ENCODE data around the gene FUS. TPM values are rescaled to one million over a fixed set of nuclear protein-coding genes. Genes with fewer than 3 reads are reported as not detected.
"Not testable (repeated sequence)": the region's sequence is repeated elsewhere in the genome, so short reads cannot be mapped to it uniquely, and the experiment has no call there.

The FUS gene
- total RNA-seq, 1 experiment from 2014 or later: 61.7 TPM

GRCh38 chr16:31200111-31200510 lies 20.2 kb downstream of the FUS start:
- peaks cover 18% of the 10 kb centered on the region; the same call in 1 of the 2 replicates for H4K20me1 ChIP-seq (ENCODE audit: insufficient read depth, low read depth, low read length)
- H3K27me3 ChIP-seq (ENCODE audit: low read length); H3K9ac ChIP-seq (ENCODE audit: low read length); H3K79me2 ChIP-seq (ENCODE audit: low read length); DNase-seq; H2AFZ ChIP-seq (ENCODE audit: low read length); H3K4me3 ChIP-seq (ENCODE audit: low read length); H3K9me2 ChIP-seq (replicated peaks; ENCODE audit: insufficient read depth, low read length); H3K4me2 ChIP-seq (ENCODE audit: low read depth, low read length, poor library complexity, severe bottlenecking); H3K27ac ChIP-seq (ENCODE audit: low read length); H3K36me3 ChIP-seq (ENCODE audit: insufficient read depth, low read length); H3K9me3 ChIP-seq (ENCODE audit: low read length): not testable (repeated sequence)
- H3K4me1 ChIP-seq (ENCODE audit: low read length): peaks cover 28% of the 10 kb centered on the region

- Histone ChIP-seq H3K4me3 (ENCODE audit: low read length) (peak overlapping the region; percentile 72), H3K27ac (ENCODE audit: low read length) (no peak overlapping the region), H4K20me1 (ENCODE audit: insufficient read depth, low read depth, low read length) (peaks cover 15% of the 10 kb centered on the region; the same call in 1 of the 2 replicates), H3K36me3 (ENCODE audit: insufficient read depth, low read length) (no peaks in the 10 kb centered on the region), H3K79me2 (ENCODE audit: low read length) (no peaks in the 10 kb centered on the region), H3K9me2 (replicated peaks; ENCODE audit: insufficient read depth, low read length) (no peaks in the 10 kb centered on the region), H3K4me2 (ENCODE audit: low read depth, low read length, poor library complexity, severe bottlenecking) (peak overlapping the region; percentile 88), H3K27me3 (ENCODE audit: low read length) (no peaks in the 10 kb centered on the region), H2AFZ (ENCODE audit: low read length) (no peak overlapping the region), H3K9me3 (ENCODE audit: low read length) (no peaks in the 10 kb centered on the region), H3K4me1 (ENCODE audit: low read length) (peaks cover 28% of the 10 kb centered on the region), H3K9ac (ENCODE audit: low read length) (peak overlapping the region; percentile 91)
- peak; percentile 77 for DNase-seq
Measured at GRCh38 chr16:31200821-31201568, 21.1 kb downstream of the FUS start.

GRCh38 chr16:31201582-31202413 lies 21.9 kb downstream of the FUS start:
- Histone ChIP-seq H2AFZ (ENCODE audit: low read length) (peak overlapping the region; percentile 93; the same call in 1 of the 2 replicates), H3K27ac (ENCODE audit: low read length) (no peak overlapping the region), H3K9me2 (replicated peaks; ENCODE audit: insufficient read depth, low read length) (no peaks in the 10 kb centered on the region), H3K36me3 (ENCODE audit: insufficient read depth, low read length) (no peaks in the 10 kb centered on the region), H3K4me2 (ENCODE audit: low read depth, low read length, poor library complexity, severe bottlenecking) (peak overlapping the region; percentile 88), H3K27me3 (ENCODE audit: low read length) (no peaks in the 10 kb centered on the region), H3K4me3 (ENCODE audit: low read length) (peak overlapping the region; percentile 72), H3K9me3 (ENCODE audit: low read length) (no peaks in the 10 kb centered on the region), H4K20me1 (ENCODE audit: insufficient read depth, low read depth, low read length) (peaks cover 15% of the 10 kb centered on the region; the same call in 1 of the 2 replicates), H3K9ac (ENCODE audit: low read length) (peak overlapping the region; percentile 91), H3K79me2 (ENCODE audit: low read length) (no peaks in the 10 kb centered on the region), H3K4me1 (ENCODE audit: low read length) (peaks cover 28% of the 10 kb centered on the region)
- peak; percentile 86 for DNase-seq

GRCh38 chr16:31202414-31203375 lies 22.8 kb downstream of the FUS start, which contains the start of gene PYCARD:
PYCARD (minus strand) TSS chr16:31202760; CDS start chr16:31202690, 70 bp downstream.
- Histone ChIP-seq H3K27ac (ENCODE audit: low read length) (no peak within 1 kb of the TSS), H3K4me2 (ENCODE audit: low read depth, low read length, poor library complexity, severe bottlenecking) (peak within 1 kb of the TSS; percentile 88), H3K9ac (ENCODE audit: low read length) (peak within 1 kb of the TSS; percentile 91), H3K4me3 (ENCODE audit: low read length) (peak within 1 kb of the TSS; percentile 72), H3K79me2 (ENCODE audit: low read length) (no peaks in the 10 kb centered on the region), H3K36me3 (ENCODE audit: insufficient read depth, low read length) (no peaks in the 10 kb centered on the region), H3K27me3 (ENCODE audit: low read length) (no peaks in the 10 kb centered on the region), H3K9me2 (replicated peaks; ENCODE audit: insufficient read depth, low read length) (no peaks in the 10 kb centered on the region), H4K20me1 (ENCODE audit: insufficient read depth, low read depth, low read length) (peaks cover 15% of the 10 kb centered on the region; the same call in 1 of the 2 replicates), H3K9me3 (ENCODE audit: low read length) (no peaks in the 10 kb centered on the region), H3K4me1 (ENCODE audit: low read length) (peaks cover 28% of the 10 kb centered on the region), H2AFZ (ENCODE audit: low read length) (peak within 1 kb of the TSS; percentile 93; the same call in 1 of the 2 replicates)
- DNase-seq: peak; percentile 71

GRCh38 chr16:31204871-31205666 lies 25.1 kb downstream of the FUS start:
- H3K4me3 ChIP-seq (ENCODE audit: low read length): no peak overlapping the region
- no peaks in the 10 kb centered on the region for H3K27me3 ChIP-seq (ENCODE audit: low read length)
- no peak overlapping the region for H2AFZ ChIP-seq (ENCODE audit: low read length)
- no peak overlapping the region for H3K9ac ChIP-seq (ENCODE audit: low read length)
- H3K4me2 ChIP-seq (ENCODE audit: low read depth, low read length, poor library complexity, severe bottlenecking): no peak overlapping the region
- no peak for DNase-seq
- no peaks in the 10 kb centered on the region for H3K36me3 ChIP-seq (ENCODE audit: insufficient read depth, low read length)
- H3K4me1 ChIP-seq (ENCODE audit: low read length): peaks cover 26% of the 10 kb centered on the region
- no peaks in the 10 kb centered on the region for H3K9me3 ChIP-seq (ENCODE audit: low read length)
- no peaks in the 10 kb centered on the region for H3K9me2 ChIP-seq (replicated peaks; ENCODE audit: insufficient read depth, low read length)
- H3K79me2 ChIP-seq (ENCODE audit: low read length): no peaks in the 10 kb centered on the region
- peaks cover 4% of the 10 kb centered on the region; the same call in 1 of the 2 replicates for H4K20me1 ChIP-seq (ENCODE audit: insufficient read depth, low read depth, low read length)
- H3K27ac ChIP-seq (ENCODE audit: low read length): no peak overlapping the region

GRCh38 chr16:31206776-31207175 lies 26.8 kb downstream of the FUS start:
- no peak overlapping the region for H3K4me2 ChIP-seq (ENCODE audit: low read depth, low read length, poor library complexity, severe bottlenecking)
- H3K9me3 ChIP-seq (ENCODE audit: low read length): no peaks in the 10 kb centered on the region
- DNase-seq: no peak
- no peaks in the 10 kb centered on the region for H3K79me2 ChIP-seq (ENCODE audit: low read length)
- peaks cover 9% of the 10 kb centered on the region for H3K4me1 ChIP-seq (ENCODE audit: low read length)
- H3K9me2 ChIP-seq (replicated peaks; ENCODE audit: insufficient read depth, low read length): no peaks in the 10 kb centered on the region
- H3K27ac ChIP-seq (ENCODE audit: low read length): no peak overlapping the region
- H4K20me1 ChIP-seq (ENCODE audit: insufficient read depth, low read depth, low read length): no peaks in the 10 kb centered on the region
- H3K27me3 ChIP-seq (ENCODE audit: low read length): no peaks in the 10 kb centered on the region
- H3K9ac ChIP-seq (ENCODE audit: low read length): no peak overlapping the region
- H3K4me3 ChIP-seq (ENCODE audit: low read length): no peak overlapping the region
- H2AFZ ChIP-seq (ENCODE audit: low read length): no peak overlapping the region
- no peaks in the 10 kb centered on the region for H3K36me3 ChIP-seq (ENCODE audit: insufficient read depth, low read length)

GRCh38 chr16:31213342-31213741 lies 33.4 kb downstream of the FUS start:
- Histone ChIP-seq H3K9me3 (ENCODE audit: low read length) (no peaks in the 10 kb centered on the region), H3K27me3 (ENCODE audit: low read length) (no peaks in the 10 kb centered on the region), H4K20me1 (ENCODE audit: insufficient read depth, low read depth, low read length) (no peaks in the 10 kb centered on the region), H2AFZ (ENCODE audit: low read length) (no peak overlapping the region), H3K4me2 (ENCODE audit: low read depth, low read length, poor library complexity, severe bottlenecking) (no peak overlapping the region), H3K9ac (ENCODE audit: low read length) (no peak overlapping the region), H3K36me3 (ENCODE audit: insufficient read depth, low read length) (no peaks in the 10 kb centered on the region), H3K4me1 (ENCODE audit: low read length) (peaks cover 10% of the 10 kb centered on the region), H3K79me2 (ENCODE audit: low read length) (no peaks in the 10 kb centered on the region), H3K9me2 (replicated peaks; ENCODE audit: insufficient read depth, low read length) (no peaks in the 10 kb centered on the region), H3K4me3 (ENCODE audit: low read length) (no peak overlapping the region), H3K27ac (ENCODE audit: low read length) (no peak overlapping the region)
- no peak for DNase-seq

Measured in Karpas-422 (cell line).